Right atrium auricular region (tissue), 2 donors: ENCODE measurements around the gene FRS2. TPM values are rescaled to one million over a fixed set of nuclear protein-coding genes. Genes with fewer than 3 reads are reported as not detected.

Experiments
- DNase-seq: peaks from one replicate; pipeline ENCODE4 v3.0.0-alpha.2; 2019; ENCODE audit warnings: low spot score
- H3K27ac ChIP-seq, 2 donors: fragments of 200-600 bp; sonication (generic); 1 replicate in 1 of 2; 2 replicates in 1 of 2; pipeline ENCODE4 v1.5.1; 2016 to 2019
- H3K27me3 ChIP-seq, 2 donors: fragments of 200-600 bp; sonication (generic); one replicate each; pipeline versions ENCODE4 v1.5.1 to v1.6.0; 2017 to 2019
- H3K36me3 ChIP-seq: fragments of 200-600 bp; sonication (generic); one replicate; pipeline ENCODE4 v1.5.1; 2016
- H3K4me1 ChIP-seq, 2 donors: fragments of 200-600 bp; sonication (generic); one replicate each; pipeline versions ENCODE4 v1.5.1 to v1.6.0; 2017 to 2019
- H3K4me3 ChIP-seq, 2 donors: fragments of 200-600 bp; sonication (generic); 1 replicate in 1 of 2; 2 replicates in 1 of 2; pipeline ENCODE4 v1.5.1; 2017 to 2019; ENCODE audit warnings: mild to moderate bottlenecking in 1 of 2, moderate library complexity in 1 of 2
- H3K9me3 ChIP-seq, 2 donors: fragments of 200-600 bp; sonication (generic); one replicate each; pipeline ENCODE4 v1.5.1; 2019
- CTCF ChIP-seq, 2 donors: fragments of 200-600 bp; sonication (generic); IDR thresholded peaks; one replicate each; pipeline ENCODE4 v1.5.1; 2019; ENCODE audit warnings: antibody characterized with exemption in 2 of 2
- total RNA-seq, 2 donors: library from RNA; depleted of rRNA; stranded (reverse); fragments of >200 nt; gene quantifications; one replicate each; pipeline ENCODE4 v1.1.0, GENCODE V29; 2016

The FRS2 gene
- total RNA-seq, result 10 to 100 TPM; 25.9 to 32.5 TPM

GRCh38 chr12:69470189-69471075, at the start of gene FRS2:
Gene FRS2, plus strand, starts transcription at chr12:69470388. Its CDS starts 98,643 bp downstream, at chr12:69569031.
- peaks cover 0 to 46% of the 10 kb centered on the region in 2 donors for H3K4me1 ChIP-seq
- peak within 1 kb of the TSS; percentile 69 to 96 for H3K4me3 ChIP-seq
- no peaks in the 10 kb centered on the region for H3K9me3 ChIP-seq
- peak within 1 kb of the TSS; percentile 84 to 92 for H3K27ac ChIP-seq
- TF ChIP-seq CTCF (IDR thresholded peaks at IDR 0.05), result peak in 1 of 2 donors; percentile 68
- DNase-seq, result peak; percentile 85
- H3K27me3 ChIP-seq, result no peaks in the 10 kb centered on the region
- H3K36me3 ChIP-seq, result no peaks in the 10 kb centered on the region

- no peak overlapping the region for H3K27ac ChIP-seq
- DNase-seq, result no peak
- H3K4me3 ChIP-seq, result no peak overlapping the region
- no peaks in the 10 kb centered on the region for H3K9me3 ChIP-seq
- H3K36me3 ChIP-seq, result no peaks in the 10 kb centered on the region
- H3K27me3 ChIP-seq, result no peaks in the 10 kb centered on the region
- no peak for TF ChIP-seq CTCF (IDR thresholded peaks at IDR 0.05)
- peaks cover 0 to under 1% of the 10 kb centered on the region in 2 donors for H3K4me1 ChIP-seq
Observed at GRCh38 chr12:69421548-69421947, 48.6 kb upstream of the FRS2 start.

GRCh38 chr12:69423037-69423905, 46.9 kb upstream of the FRS2 start:
- no peak overlapping the region for H3K4me3 ChIP-seq
- H3K27me3 ChIP-seq, result no peaks in the 10 kb centered on the region
- no peak overlapping the region for H3K27ac ChIP-seq
- H3K36me3 ChIP-seq, result no peaks in the 10 kb centered on the region
- no peak for DNase-seq
- no peaks in the 10 kb centered on the region for H3K4me1 ChIP-seq
- no peak for TF ChIP-seq CTCF (IDR thresholded peaks at IDR 0.05)
- H3K9me3 ChIP-seq, result no peaks in the 10 kb centered on the region

GRCh38 chr12:69425417-69425816, 44.8 kb upstream of the FRS2 start:
- H3K4me1 ChIP-seq, result peaks cover 0 to 1% of the 10 kb centered on the region in 2 donors
- no peak for TF ChIP-seq CTCF (IDR thresholded peaks at IDR 0.05)
- H3K9me3 ChIP-seq, result no peaks in the 10 kb centered on the region
- H3K36me3 ChIP-seq, result no peaks in the 10 kb centered on the region
- H3K4me3 ChIP-seq, result no peak overlapping the region
- H3K27me3 ChIP-seq, result no peaks in the 10 kb centered on the region
- no peak overlapping the region for H3K27ac ChIP-seq
- no peak for DNase-seq

GRCh38 chr12:69428351-69429073, 41.7 kb upstream of the FRS2 start:
- H3K4me3 ChIP-seq, result no peak overlapping the region
- TF ChIP-seq CTCF (IDR thresholded peaks at IDR 0.05), result no peak
- H3K27me3 ChIP-seq, result no peaks in the 10 kb centered on the region
- H3K9me3 ChIP-seq, result no peaks in the 10 kb centered on the region
- H3K27ac ChIP-seq, result peak overlapping the region in 1 of 2 donors; percentile 91
- no peaks in the 10 kb centered on the region for H3K36me3 ChIP-seq
- no peak for DNase-seq
- H3K4me1 ChIP-seq, result peaks cover 0 to 24% of the 10 kb centered on the region in 2 donors
